NCI-H2196 treated with DMSO at 0.1 percent for 48 hours (cell line): ENCODE results near the gene RGCC.
"Not testable (repeated sequence)": the region's sequence is repeated elsewhere in the genome, so short reads cannot be mapped to it uniquely, and the experiment has no call there.

Experiments
- DNase-seq: peaks from one replicate; lab custom pipeline; 2025; ENCODE audit not compliant: unreplicated experiment; lab: John Stamatoyannopoulos, UW

RGCC gene

DNA sequence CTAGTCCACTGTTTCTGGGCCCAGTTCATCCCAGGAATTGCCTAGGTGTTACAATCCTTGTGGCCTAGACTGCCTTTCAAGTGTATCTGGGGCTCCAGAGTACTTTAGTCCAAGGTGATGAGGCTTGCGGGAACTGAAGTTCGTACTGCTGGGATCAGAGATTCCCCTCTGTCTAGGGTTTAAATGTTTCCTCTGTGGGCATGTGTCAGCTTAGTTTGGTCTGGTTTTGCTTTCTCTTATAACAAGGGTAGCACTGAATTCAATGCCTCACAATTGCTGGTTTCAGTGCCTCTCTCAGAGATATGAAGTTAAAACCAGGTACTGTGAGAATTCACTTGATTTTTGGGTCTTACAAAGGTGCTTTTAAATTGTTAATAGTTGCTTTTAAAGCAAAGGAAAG is 30.8 kb downstream of the RGCC start:
- DNase-seq, result no peak

DNA sequence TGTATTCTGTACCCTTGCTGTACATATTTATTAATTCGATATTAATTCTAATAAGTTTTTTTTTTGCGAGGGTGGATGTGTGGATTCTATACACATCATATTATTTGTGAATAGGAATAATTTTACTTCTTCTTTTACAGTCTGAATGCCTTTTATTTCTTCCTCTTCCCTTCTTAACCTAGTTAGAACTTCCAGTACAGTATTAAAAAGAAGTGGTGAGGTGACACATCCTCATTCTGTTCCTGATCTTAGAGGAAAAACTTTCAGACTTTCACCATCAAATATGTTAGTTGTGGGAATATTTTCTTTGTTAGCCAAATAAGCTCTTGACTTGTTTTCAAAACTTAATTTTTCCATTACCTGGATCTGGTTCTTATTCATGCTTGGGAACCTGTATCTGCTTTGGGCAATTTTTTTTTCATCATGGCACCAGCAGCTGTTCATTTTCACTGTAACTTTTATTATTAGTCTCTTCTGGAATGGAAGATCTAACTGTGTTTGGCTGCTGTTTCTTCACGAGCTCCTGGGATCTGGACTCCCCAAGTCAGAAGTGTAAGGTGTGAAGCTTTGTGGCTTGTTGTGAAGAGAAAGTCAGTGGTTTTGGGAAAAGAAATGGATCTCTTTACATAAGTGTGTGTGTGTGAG is 33.1 kb downstream of the RGCC start:
- no peak for DNase-seq

- DNase-seq, result no peak
Observed at GRCh38 chr13:41491436-41491835, 34.1 kb downstream of the RGCC start.

GRCh38 chr13:41492432-41493260 is 35.3 kb downstream of the RGCC start:
- no peak for DNase-seq

DNA sequence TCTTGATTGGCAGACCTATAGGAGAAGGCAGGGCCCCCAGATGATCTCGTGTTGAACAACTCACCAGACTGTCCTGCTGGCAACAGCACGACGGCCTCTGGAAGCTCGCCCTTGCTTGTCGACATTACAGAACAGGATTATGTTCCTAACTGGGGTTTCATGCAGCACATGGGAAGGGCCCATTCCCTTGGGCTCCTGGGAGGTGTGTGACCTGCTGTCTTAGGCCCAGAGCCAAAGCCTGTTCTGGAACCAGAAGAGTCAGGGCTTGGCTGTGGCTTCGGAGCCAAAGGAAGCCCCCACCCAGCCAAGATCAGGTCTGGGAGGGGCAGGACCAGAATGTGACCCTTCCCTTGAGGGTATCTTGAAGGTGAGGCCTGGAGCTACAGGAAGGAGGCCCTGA is 36.9 kb downstream of the RGCC start:
- DNase-seq, result no peak

DNA sequence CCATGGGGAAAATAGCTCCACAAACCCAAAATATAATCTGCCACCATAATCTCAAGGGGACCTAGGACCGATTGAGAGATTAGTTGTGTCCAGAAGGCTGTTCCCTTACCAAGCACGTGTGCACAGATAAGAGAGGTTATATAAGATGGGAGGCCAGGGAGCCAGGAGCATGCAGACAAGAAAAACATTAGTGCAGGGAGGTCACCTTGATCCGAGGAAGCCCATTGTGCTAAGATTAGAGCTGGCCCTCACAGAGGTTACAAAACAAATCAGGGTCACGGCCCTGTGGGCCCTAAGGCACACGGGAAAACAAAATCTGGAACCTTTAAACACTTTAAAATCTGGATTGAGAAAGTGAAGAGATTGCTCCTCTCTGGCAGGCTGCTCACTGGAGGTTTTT is 37.7 kb downstream of the RGCC start:
- no peak for DNase-seq

- DNase-seq, result no peak
Observed at GRCh38 chr13:41496420-41497234, 39.3 kb downstream of the RGCC start.

GRCh38 chr13:41497436-41497835 is 40.1 kb downstream of the RGCC start:
- no peak for DNase-seq

DNA sequence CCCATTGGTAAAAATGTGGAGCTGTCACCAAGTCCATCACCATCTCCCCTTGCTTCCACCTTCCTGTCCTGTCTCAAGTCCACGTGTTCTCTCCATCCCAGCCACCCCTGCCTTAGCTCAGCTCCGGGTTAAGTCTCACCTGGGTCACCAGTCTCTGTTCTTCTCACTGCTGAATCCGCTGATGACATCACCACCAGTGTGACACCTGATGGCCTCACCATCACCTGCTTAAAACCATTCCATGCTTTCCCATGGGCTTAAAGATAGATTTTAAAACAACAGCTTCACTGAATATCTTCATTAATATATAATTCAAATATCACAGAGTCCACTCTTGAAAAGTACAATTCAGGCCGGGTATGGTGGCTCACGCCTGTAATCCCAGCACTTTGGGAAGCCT is 42.1 kb downstream of the RGCC start:
- no peak for DNase-seq

- no peak for DNase-seq
Observed at GRCh38 chr13:41500511-41500910, 43.2 kb downstream of the RGCC start.

DNA sequence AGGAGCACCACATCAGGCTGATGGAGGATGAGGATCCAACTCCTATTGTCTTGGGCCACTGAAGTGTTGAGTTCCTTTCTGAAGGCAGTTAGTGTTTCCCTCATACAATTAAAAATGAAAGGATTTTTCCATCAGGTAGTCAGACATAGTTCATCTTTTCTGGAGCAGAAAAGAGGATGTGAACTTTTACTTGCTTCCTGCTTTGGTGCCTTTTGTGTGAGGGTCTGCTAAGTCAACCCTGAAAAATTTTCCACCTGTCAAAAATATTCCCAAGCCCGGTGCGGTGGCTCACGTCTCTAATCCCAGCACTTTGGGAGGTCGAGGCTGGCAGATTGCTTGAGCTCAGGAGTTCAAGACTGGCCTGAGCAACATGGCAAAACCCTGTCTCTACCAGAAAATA is 43.9 kb downstream of the RGCC start:
- DNase-seq, result no peak

GRCh38 chr13:41502031-41502430 is 44.7 kb downstream of the RGCC start:
- no peak for DNase-seq

DNA sequence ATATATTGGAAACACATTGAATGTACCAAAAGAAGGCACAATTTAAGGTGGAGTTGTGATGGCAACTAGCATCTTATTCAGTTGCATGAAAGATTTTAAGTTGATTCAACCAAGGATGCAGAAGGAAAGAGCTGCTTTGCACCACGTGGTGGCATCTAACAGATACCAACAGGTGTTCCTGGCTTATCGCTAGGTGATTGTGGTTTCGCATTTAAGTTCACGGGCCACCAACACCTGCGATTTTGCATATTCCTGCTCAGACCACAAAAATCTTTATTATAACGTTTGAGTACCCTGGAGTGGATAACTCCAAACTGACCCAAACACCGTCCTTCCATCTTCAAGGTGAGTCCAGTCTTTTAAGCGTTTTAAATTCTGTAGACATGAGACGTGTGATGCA is 45.3 kb downstream of the RGCC start:
- DNase-seq, result no peak

GRCh38 chr13:41503356-41503755 is 46.0 kb downstream of the RGCC start:
- no peak for DNase-seq

DNA sequence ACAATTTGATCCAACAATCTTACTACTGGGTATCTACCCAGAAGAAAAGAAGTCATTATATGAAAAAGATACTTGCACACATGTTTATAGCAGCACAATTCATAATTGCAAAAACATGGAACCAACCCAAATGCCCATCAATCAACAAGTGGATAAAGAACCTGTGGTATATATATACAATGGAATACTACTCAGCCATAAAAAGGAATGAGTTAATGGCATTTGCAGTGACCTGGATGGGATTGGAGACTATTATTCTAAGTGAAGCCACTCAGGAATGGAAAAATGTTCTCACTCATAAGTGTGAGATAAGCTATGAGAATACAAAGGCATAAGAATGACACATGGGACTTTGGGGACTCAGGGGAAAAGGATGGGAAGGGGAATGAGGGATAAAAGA is 47.3 kb downstream of the RGCC start:
- not testable (repeated sequence) for DNase-seq

- DNase-seq, result no peak
Observed at GRCh38 chr13:41505209-41505835, 48.0 kb downstream of the RGCC start.

- DNase-seq, result no peak
Observed at GRCh38 chr13:41506312-41506711, 49.0 kb downstream of the RGCC start.

- DNase-seq, result no peak
Observed at GRCh38 chr13:41509971-41510370, 52.6 kb downstream of the RGCC start.

DNA sequence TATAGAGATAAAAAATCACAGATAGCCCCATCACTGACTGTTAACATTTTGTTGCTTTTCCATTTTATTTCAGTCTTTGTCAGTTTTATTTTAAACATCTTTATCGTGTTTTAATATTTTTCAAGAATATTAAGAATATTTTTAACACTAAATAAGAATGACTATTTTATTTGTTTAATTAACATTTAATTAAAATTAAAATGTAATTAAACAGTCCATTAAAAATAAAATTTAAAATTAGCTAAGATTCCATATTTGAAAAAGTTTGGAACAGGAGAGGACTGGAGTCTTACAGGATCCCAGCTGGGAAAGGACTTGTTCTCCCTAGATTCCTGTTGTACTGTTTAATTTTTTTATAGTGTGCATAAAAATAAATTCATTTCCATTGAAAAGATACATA is 54.5 kb downstream of the RGCC start:
- no peak for DNase-seq

DNA sequence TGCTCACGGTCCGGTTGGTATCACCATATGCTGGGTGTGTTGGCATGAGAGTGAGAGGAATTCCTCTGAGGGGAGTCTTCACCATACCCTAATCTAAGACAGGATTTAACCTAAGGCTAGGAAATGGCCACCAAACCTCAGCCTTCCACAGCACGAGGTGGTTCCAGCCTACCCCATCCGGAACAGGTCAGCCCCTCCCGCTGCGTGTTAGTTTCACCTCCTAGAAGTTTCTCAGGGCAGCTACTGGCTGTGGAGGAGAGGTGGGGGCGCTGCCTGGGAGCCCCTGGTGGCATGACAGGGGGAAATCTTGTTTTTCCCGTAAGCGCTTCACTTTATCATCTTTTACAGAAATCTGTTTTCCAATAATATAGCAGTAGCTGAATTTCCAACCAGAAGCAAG is 55.1 kb downstream of the RGCC start:
- no peak for DNase-seq

- no peak for DNase-seq
Observed at GRCh38 chr13:41513600-41513999, 56.2 kb downstream of the RGCC start.
